C4-2B (cell line): ENCODE measurements around the gene UBXN7.
"Not testable (repeated sequence)": the region's sequence is repeated elsewhere in the genome, so short reads cannot be mapped to it uniquely, and the experiment has no call there.

ENCODE experiments used
- H3K27ac ChIP-seq: fragments of 450-650 bp; 2 replicates; pipeline ENCODE4 v1.5.1; 2017
- ZFX ChIP-seq: fragments of 450-650 bp; IDR thresholded peaks from 2 replicates; pipeline ENCODE4 v1.6.1; 2017
- TF ChIP-seq, protein P1 (sequence below): fragments of 450-650 bp; conservative IDR thresholded peaks from 2 replicates; pipeline ENCODE4 v1.5.1; 2017; ENCODE audit warnings: mild to moderate bottlenecking

Gene UBXN7

GRCh38 chr3:196388956-196389355 lies 43.3 kb downstream of the UBXN7 start:
- no peak for TF ChIP-seq ZFX
- TF ChIP-seq, protein P1, sequence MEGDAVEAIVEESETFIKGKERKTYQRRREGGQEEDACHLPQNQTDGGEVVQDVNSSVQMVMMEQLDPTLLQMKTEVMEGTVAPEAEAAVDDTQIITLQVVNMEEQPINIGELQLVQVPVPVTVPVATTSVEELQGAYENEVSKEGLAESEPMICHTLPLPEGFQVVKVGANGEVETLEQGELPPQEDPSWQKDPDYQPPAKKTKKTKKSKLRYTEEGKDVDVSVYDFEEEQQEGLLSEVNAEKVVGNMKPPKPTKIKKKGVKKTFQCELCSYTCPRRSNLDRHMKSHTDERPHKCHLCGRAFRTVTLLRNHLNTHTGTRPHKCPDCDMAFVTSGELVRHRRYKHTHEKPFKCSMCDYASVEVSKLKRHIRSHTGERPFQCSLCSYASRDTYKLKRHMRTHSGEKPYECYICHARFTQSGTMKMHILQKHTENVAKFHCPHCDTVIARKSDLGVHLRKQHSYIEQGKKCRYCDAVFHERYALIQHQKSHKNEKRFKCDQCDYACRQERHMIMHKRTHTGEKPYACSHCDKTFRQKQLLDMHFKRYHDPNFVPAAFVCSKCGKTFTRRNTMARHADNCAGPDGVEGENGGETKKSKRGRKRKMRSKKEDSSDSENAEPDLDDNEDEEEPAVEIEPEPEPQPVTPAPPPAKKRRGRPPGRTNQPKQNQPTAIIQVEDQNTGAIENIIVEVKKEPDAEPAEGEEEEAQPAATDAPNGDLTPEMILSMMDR, result no peak
- no peak overlapping the region for H3K27ac ChIP-seq

- H3K27ac ChIP-seq, result not testable (repeated sequence)
These were observed 44.3 kb downstream of the UBXN7 start for GRCh38 chr3:196387941-196388340.

DNA sequence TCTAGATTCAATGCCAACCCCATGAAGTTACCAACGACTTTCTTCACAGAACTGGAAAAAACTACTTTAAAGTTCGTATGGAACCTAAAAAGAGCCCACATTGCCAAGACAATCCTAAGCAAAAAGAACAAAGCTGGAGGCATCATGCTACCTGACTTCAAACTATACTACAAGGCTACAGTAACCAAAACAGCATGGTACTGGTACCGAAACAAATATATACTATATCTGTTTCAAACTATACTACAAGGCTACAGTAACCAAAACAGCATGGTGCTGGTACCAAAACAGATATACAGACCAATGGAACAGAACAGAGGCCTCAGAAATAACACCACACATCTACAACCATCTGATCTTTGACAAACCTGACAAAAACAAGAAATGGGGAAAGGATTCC lies 45.4 kb downstream of the UBXN7 start:
- not testable (repeated sequence) for H3K27ac ChIP-seq

DNA sequence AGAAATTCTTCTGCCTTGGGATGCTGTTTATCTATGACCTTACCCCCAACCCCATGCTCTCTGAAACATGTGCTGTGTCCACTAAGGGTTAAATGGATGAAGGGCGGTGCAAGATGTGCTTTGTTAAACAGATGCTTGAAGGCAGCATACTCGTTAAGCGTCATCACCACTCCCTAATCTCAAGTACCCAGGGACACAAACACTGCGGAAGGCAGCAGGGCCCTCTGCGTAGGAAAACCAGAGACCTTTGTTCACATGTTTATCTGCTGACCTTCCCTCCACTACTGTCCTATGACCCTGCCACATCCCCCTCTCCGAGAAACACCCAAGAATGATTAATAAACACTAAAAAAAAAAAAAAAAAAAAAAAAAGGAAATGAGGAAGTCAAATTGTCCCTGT lies 46.2 kb downstream of the UBXN7 start:
- not testable (repeated sequence) for H3K27ac ChIP-seq

DNA sequence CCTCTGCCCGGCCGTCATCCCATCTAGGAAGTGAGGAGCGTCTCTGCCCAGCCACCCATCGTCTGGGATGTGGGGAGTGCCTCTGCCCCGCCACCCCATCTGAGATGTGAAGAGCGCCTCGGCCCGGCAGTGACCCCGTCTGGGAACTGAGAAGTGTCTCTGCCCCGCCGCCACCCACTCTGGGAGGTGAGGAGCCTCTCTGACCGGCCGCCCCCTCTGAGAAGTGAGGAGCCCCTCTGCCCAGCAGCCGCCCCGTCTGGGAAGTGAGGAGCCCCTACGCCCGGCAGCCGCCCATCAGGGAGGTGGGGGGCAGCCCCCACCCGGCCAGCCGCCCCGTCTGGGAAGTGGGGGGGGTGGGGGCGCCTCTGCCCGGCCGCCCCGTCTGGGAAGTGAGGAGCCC lies 46.8 kb downstream of the UBXN7 start:
- H3K27ac ChIP-seq, result not testable (repeated sequence)

- H3K27ac ChIP-seq, result no peak overlapping the region
- TF ChIP-seq, protein P1, result no peak
- TF ChIP-seq ZFX, result no peak
These were observed 53.9 kb downstream of the UBXN7 start for GRCh38 chr3:196378146-196378841.

DNA sequence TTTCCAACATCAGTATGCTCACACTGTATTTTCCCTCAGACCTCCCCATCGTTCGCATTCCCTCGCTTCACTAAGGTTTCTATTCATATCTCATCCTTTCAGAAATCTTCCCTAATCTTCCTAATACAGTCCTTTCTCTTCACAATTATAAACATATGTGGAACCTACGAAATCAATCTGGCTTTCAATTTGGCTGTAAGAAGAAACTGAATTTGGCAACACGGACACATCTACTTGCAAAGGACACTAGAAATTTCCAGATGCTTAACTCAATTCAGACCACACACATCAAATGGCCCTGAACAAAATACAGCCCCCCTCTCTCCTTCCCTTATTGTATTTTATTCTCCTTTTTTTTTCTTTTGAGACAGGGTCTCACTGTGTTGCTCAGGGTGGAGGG lies 54.9 kb downstream of the UBXN7 start:
- TF ChIP-seq, protein P1, result no peak
- TF ChIP-seq ZFX, result no peak
- no peak overlapping the region for H3K27ac ChIP-seq

GRCh38 chr3:196365736-196366135 lies 66.5 kb downstream of the UBXN7 start:
- H3K27ac ChIP-seq, result no peak overlapping the region
- TF ChIP-seq ZFX, result no peak
- TF ChIP-seq, protein P1, result no peak

DNA sequence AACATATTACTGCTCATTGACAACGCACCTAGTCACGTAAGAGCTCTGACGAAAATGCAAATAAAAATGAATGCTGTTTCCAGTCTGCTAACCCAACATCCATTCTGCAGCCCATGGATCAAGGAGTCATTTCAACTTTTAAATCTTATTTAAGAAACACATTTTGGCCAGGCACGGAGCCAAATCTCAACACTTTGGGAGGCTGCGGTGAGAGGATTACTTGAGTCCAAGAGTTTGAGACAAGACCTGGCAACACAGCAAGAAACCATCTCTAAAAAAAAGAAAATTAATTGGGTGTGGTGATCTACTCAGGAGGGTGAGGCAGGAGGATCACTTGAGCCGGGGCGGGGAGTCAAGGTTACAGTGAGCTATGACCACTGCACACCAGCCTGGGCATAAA lies 71.6 kb downstream of the UBXN7 start:
- H3K27ac ChIP-seq, result no peak overlapping the region
- TF ChIP-seq ZFX, result no peak
- TF ChIP-seq, protein P1, result no peak

- not testable (repeated sequence) for H3K27ac ChIP-seq
These were observed 73.7 kb downstream of the UBXN7 start for GRCh38 chr3:196358540-196358939.
